HUDEP-2 (cell line): ENCODE measurements around the gene PLXDC2.
"Not testable (repeated sequence)": the region's sequence is repeated elsewhere in the genome, so short reads cannot be mapped to it uniquely, and the experiment has no call there.

Experiments used
- DNase-seq, 76 experiments: peaks; one replicate each; lab custom pipeline; 2025; ENCODE audit not compliant: unreplicated experiment in 76 of 76; lab: John Stamatoyannopoulos, UW

The PLXDC2 gene

DNA sequence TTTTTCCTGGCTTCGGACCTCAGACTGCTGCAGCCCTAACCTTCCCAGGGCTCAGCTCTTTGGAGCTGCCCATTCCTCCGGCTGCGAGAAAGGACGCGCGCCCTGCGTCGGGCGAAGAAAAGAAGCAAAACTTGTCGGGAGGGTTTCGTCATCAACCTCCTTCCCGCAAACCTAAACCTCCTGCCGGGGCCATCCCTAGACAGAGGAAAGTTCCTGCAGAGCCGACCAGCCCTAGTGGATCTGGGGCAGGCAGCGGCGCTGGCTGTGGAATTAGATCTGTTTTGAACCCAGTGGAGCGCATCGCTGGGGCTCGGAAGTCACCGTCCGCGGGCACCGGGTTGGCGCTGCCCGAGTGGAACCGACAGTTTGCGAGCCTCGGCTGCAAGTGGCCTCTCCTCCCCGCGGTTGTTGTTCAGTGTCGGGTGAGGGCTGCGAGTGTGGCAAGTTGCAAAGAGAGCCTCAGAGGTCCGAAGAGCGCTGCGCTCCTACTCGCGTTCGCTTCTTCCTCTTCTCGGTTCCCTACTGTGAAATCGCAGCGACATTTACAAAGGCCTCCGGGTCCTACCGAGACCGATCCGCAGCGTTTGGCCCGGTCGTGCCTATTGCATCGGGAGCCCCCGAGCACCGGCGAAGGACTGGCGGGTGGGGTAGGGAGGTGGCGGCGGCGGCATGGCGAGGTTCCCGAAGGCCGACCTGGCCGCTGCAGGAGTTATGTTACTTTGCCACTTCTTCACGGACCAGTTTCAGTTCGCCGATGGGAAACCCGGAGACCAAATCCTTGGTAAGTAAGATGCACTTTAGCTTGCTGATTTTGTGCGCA is at the start of gene PLXDC2:
PLXDC2 (plus strand) TSS at position 22 of the 820 bp plus-strand sequence.
- DNase-seq: peak in 1 of 76 experiments; percentile 1

DNA sequence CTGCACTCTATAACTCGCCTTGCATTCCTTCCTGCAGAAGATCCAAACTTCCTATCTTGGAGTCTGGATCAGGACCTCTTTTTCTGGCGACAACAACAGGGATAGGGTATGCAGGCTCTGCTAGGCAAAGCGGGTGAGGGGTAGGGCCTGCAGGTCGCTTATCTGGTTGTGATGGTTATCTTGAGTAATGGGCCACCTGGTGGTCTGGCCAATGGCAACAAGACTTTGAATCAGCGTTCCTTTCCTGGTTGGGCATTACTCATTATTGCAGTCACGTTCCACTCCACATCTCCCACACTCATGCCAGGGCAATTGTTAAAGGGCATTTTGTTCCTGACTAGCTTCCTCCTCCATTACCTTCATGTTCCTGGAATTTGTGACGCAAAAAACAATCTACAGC is 48.4 kb upstream of the PLXDC2 start:
- DNase-seq: no peak

DNA sequence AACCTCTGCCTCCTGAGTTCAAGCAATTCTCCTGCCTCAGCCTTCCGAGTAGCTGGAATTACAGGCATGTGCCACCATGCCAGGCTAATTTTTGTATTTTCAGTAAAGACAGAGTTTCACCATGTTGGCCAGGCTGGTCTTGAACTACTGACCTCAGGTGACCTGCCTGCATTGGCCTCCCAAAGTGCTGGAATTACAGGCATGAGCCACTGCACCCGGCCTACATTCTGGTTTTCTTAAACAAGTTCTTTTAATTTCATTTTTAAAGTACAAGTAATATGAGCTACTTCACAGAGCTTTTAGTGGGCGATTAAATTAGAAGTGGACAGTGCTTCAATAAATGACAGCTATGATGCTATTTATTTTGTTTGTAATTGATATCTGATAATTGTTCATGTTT is 46.4 kb upstream of the PLXDC2 start:
- DNase-seq: not testable (repeated sequence)

DNA sequence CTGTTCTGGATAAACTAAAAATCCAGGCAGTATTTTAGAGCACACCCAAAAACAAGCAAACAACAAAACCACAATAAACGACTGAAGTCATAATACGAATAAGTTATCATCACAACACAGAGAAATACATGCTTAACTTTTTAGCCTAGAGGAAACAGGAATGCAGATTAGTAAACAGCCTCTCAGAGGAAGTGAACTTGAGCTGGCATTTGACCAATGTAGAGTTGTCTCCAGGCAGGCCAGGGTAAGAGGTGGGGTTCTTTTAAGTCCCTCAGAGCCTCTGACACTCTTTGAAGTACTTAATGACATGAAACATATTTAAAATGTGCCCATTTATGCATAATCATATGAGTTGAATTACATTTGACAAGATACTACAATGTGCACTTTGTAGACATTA is 43.3 kb upstream of the PLXDC2 start:
- DNase-seq: no peak

DNA sequence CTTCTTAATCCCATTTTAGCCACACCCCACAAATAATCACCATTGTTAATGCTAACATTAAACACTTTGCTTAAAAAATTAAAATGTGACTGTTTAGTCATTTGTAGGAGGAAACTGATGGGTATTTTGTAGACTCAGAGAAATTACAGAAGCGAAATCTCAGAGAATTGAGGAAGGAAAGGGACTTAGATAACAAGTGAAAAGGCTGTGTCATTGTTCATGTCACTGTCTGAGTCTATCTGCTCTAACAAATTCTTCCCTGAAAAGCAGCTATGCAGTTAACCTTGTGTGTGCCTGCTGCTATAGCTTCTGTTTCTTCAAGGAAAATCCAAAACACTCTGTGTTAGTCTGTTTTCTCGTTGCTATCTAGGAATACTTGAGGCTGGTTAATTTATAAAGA is 40.9 kb upstream of the PLXDC2 start:
- DNase-seq: no peak

DNA sequence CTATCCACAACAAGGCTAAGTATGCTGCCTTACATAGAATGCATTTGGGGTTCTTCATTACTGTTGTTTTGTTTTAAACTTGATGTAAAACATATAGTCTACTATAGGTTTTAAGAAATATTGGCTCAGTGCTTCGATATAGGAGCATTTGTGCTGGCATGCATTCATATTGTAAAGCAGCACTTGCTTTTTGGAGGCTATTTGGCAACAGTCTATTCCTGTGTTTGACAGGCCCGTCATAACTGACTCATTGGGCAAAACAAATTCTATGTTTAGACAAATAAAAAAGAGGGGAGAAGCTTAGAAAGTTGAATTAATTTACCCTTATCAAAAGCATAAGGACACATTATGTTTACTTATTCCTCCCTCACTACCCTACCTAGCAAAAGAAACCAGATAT is 38.4 kb upstream of the PLXDC2 start:
- no peak for DNase-seq

DNA sequence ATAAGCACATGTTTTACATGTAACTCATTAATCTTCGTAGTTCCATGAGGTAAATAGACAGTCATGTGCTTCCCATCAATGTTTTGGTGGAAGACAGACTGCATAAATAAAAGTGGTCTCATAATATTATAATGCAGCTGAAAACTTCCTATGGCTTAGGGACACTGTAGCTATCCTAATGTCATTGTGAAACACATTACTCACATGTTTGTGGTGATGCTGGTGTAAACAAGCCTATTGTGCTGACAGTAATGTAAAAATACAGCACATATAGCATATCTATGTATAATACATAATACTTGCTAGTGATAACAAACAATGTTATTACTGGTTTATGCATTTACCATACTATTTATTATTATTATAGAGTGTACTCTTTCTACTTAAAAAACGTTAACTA is 37.2 kb upstream of the PLXDC2 start:
- no peak for DNase-seq

DNA sequence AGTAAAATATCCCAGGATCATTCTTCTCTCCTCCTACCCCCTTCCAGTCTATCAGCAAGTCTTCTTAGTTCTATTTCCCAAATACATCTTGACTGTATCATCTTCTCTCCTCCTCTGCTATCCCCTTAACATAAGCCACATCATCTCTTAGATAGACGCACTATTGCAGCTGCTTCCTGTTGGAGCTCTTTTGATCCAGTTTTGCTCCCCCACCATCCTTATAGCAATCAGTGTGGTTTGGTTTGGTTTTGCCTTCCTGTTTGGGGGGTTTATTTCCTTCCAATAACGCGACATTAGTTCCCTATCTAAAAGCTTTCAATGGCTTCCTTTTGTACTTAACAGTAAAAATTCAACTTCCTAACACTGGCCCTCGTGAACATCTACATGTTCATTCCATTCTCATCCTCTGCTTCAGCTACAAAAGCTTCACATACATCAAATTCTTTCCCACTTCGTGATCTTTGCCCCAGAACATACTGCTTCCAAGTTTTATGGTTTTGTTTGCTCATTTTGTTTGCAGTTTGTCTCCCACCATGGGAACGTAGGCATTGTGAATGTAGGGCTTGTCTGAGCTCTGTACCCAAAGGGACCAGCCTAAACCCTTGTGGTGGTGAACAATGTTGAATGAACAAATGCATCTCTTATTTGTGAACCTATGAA is 33.7 kb upstream of the PLXDC2 start:
- no peak for DNase-seq

DNA sequence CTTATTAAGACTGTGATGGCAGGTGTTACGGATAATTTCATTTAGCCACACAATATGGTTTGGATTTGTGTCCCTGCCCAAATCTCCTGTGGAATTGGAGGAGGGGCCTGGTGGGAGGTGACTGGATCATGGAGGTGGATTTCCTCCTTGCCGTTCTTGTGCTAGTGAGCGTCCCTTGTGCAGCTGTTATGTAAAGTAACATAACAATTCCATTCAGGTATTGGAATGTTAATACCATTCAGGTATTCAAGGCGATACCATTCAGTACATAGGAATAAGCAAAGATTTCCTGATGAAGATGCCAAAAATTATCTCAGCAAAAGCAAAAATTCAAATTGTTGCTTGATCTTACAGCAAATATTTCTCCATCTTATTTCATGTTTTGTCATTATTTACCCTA is 32.5 kb upstream of the PLXDC2 start:
- no peak for DNase-seq

DNA sequence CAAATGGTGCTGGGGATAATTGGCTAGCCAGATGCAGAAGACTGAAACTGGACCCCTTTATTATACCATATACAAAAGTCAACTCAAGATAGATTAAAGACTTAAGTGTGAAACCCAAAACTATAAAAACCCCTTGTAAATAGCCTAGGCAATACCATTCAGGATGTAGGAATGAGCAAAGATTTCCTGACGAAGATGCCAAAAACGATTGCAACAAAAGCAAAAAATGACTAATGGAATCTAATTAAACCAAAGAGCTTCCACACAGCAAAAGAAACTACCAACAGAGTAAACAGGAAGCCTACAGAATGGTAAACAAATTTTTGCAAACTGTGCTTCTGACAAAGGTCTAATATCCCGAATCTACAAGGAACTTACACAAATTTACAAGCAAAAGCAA is 30.9 kb upstream of the PLXDC2 start:
- no peak for DNase-seq

DNA sequence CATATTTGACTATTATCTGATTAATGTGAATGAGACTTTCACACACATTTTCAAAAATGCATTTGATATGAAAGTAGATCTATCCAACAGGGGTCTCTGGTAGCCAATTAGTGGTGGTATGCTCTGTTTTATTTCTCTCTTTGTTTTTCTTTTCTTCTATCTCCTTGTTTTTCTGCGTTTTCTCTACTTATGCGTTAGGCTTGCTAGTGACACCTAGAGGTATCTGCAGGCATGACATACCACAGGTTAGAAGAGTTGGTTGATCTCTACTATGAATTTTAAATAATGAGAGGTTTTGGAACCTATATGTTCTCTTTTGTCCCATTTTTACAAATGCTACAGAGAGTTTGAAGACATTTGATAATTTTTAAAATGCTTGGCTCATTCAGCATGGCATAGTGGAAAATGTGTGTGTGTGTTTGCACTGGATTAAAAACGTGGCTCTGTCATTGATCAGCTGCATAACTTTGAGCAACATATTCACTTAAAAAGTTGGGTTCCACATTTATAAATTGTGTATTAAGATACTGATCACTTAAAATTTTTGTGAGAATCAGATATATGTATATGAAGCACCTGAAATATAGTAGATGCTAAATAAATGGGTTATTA is 28.1 kb upstream of the PLXDC2 start:
- peak in 7 of 76 experiments; percentile 0 to 43 (median 3) for DNase-seq

DNA sequence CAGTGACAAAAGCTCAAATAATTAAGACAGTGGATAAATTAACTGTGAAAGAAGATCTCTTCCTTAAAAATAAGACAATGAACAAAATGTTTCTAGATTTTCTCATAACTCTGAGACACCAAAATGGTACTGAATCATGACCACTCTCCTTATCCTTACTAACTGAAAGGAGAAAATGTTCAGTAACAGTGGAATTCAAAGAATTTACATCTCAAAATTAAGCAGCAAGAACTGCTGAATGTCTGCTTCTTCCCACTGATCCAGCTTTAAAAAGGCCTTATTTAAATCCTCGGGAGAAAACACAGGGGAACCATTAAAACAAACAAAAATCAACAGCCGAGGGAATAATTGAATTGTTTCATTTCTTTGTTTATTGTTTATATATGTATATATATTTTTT is 27.3 kb upstream of the PLXDC2 start:
- DNase-seq: no peak

DNA sequence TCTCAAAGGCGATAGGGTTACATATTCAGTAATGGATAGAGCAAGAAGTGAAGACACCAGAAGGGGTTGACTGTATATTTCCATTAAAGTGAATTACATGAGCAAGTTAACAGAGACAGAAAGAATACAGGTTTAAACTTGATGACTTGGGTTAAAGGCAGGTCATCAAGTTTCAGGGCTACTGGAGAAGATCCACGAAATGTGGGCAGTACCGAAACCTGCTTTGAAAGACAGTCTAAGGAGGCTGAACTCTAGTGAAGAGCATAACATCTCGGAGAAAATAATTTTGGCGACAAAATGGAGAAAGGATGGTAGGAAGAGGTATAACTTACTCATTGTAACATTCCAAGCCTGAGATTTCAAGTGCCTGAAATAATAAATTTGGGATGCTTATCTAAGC is 26.6 kb upstream of the PLXDC2 start:
- no peak for DNase-seq

DNA sequence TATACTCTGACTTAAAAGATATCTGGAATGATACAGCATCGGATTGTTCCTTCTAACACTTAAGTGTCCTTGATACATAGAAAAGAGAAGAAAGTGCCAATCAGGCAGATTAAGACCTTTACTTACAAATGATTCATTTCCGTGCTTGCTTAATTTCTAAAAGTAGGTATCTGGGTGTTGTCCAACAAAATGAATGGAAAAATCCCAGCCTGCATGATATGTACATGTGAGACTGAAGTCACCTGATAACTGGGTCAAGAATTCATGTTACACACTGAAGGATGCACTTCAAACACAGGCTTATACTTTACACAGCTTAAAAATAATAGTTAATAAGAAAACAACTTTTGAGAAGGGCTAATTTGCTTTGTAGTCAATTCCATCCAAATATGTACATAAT is 25.2 kb upstream of the PLXDC2 start:
- no peak for DNase-seq

DNA sequence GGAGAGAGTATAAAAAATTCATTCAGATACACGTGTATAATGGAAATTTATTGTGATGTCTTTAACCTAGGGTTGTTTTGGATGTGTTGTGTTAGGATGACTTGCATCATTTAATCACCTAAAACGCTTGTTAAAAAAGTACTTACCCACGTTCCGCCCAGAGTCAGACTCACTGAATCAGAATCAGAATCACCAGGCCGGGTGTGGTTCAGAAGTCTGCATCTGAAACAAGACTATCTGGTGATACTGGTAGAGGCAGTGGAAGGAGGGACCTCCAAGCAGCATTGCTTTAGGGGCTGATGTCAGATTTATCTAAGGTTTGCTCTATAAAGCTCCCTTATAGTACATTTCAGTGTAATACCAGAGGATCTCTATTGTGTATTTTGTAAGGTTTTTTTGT is 20.5 kb upstream of the PLXDC2 start:
- no peak for DNase-seq

DNA sequence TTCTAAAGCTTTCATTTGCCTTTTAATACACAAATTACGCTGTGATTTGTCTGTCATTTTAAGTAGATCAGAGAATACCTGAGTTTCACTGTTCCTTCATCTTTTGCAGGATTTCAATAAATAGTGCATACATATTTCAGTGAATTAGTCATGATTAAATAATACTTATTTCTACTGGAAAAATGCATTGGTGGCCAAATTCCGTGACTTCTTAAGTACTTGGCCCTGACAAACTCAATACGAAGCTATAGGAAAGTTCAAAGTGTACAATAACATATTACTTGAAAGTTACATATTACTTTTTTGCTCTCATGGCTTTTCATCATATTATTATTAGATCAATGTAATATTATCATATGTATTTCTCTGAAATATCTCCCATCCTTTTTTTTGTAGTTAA is 16.1 kb upstream of the PLXDC2 start:
- no peak for DNase-seq

DNA sequence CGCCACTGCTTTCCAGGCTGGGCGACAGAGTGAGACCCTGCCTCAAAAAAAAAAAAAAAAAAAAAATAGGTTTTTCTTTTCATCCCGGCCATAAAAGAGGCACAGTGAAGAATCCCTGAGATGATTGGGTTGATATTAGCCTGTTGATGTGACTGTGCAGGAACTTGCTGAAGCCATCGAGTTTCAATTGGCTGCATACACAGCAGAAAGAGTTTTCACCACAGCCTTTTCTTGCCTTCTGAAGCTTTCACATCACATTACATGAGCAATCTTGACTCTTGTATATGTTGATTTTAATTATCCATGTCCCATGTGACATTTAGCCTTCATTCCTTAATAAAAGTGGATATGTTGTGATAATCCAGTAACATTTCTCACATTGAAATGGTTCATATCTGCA is 14.9 kb upstream of the PLXDC2 start:
- no peak for DNase-seq

DNA sequence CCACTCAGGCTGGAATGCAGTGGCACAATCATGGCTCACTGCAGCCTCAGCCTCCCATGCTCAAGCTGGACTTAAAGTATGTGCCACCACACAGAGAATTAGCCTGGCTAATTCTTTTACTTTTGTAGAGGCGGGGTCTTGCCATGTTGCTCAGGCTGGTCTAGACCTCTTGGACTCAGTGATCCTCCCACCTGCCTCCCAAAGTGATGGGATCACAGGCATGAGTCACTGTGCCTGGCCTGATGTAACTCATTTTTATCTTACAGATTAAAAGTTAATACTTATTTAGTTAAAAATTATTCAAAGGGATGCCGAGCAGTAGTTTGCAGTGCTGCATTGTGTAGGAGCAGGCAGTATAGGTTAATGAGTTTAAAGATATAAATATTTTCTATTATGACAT is 12.6 kb upstream of the PLXDC2 start:
- no peak for DNase-seq

DNA sequence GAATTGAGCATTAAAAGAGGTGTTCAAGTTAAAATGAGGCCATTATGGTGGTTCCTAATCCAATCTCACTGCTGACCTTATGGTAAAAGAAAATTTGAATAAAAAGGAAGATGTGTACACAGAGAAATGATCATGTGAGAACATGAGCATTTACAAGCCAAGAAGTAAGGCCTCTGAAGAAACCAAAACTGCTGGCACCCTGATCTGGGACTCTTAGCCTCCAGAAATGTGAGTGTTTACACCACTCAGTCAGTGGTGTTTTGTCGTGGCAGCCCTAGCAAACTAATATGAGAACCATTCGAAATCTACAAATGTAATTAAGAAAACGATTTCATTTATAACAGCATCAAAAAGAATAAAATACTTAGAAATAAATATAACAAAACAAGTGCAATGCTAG is 6.8 kb upstream of the PLXDC2 start:
- DNase-seq: no peak

DNA sequence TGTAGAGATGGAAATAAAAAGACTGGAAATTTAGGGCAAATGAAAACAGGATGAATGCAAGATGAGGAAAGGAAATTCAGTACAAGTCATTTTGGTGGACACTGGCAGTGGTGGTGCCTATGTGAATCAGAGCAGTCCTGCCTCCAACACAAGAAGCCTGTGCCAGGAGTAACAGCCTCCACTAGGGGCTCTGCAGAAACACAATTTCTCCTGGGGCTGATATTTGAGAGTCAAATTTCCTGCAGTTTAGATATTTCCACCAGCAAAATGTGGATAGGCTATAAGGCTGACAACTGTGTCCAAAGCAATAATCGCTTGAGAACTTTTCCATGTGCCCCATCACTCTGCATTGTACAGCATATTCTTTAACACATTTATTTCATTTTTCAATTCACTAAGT is 4.7 kb upstream of the PLXDC2 start:
- no peak for DNase-seq

DNA sequence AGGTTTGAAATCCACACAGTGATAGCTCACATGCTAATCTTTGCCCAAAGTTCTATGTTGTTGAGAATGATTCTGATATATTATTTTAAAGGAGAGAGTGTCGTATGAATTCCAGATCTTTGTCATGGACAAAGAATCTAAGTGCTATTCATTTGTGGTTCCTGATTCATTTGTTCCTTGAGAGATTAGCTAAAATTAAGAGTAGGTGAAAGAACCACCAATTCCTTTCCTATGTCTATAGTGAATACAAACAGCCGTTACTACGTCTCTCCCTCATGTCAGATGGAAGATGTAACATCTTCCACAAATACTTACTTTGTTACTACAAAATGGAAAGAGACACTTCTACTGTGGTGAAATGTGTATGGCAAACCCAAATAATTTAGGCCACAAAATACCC is 3.3 kb upstream of the PLXDC2 start:
- DNase-seq: no peak
